Activated CD4-positive, CD25-positive, alpha-beta regulatory T cell treated with anti-CD3 and anti-CD28 coated beads, Interleukin-2, amount 50 U/mL, for 72 hours (primary cell): ENCODE measurements around the gene MYLIP.

Source experiments
- DNase-seq: peaks from one replicate; pipeline ENCODE4 v3.0.0; 2021

The MYLIP gene

DNA sequence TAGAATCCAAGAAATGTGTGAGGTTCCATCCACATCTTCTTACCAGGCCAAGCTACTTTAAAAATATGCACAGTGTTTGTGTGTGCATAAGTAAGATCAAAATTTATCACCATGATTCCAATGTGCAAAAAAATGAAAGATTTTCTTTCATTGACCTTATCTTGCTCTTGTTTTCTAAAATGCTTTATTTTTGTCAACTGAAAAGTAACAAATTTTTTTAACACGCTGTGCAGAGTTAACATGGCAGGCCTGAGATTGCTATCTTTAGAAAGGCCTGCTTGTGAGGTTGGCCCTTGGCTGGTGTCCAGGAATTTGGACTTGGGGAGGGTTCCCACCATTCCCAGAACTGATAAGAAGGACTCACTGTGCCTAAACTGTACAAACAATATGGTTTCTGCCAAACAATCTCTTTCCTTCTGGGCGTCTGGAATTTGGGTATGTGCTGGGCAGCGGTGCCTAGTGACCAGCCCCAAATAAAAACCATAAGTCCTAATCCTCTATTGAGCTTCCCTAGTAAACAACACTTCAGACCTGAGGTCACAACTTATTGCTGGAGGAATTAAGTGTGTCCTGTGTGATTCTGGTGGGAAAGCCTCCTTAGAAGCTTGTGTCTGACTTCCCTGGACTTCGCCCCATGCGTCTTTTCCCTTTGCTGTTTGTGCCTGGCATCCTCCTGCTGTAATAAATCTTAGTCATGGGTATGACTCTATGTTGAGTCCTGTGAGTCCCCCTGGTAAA, 19.8 kb upstream of the MYLIP start:
- no peak for DNase-seq

DNA sequence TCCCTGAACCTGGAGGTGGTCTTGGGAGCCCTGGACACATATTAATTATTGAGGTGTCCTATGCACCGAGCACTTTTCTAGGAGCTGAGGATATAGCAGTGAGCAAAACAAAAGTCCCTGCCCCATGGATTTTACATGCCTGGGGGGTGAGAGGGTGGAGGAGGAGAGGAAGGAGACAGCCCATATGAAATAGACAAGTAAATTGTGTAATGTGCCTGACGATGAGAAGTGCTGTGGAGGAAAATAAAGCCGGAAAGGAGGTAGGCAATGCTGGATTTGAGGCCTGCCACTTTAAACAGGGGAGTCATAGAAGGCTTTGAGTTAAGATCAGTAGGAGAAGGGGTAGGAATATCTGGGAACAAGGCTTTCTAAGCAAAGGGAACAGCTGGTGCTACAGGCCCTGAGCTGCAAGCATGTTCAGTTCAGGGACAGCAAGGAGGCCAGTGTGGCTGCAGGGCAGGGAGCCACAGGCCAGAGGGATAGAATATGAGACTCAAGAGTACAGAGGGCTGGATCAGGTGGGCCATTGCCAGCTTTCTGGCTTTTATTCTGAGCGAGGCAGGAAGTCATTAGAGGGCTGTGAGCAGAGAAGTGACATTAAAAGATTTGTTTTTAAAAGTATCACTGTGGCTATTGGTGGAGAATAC, 19.1 kb upstream of the MYLIP start:
- no peak for DNase-seq

- DNase-seq: no peak
These were observed 10.1 kb upstream of the MYLIP start for GRCh38 chr6:16118825-16119224.

GRCh38 chr6:16121339-16121738, 7.5 kb upstream of the MYLIP start:
- DNase-seq: no peak

DNA sequence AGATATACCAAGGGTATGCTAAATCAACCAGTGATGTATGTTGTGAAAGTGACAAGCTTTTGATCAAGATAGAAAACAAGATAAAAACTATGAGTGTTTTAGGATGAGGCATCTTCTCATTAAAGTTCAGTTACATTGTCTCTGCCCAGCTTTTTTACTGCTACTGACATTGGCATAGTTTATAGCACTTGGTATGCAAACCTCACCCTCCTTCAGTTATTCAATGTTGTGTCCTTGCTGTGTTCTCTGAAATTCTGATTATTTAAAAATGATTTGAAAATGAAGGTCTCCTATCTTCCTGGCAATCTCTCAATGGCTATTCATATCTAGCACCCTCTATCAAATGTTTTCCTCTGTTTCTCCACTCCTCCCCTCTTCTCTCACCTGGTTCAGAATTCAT, 6.7 kb upstream of the MYLIP start:
- no peak for DNase-seq

GRCh38 chr6:16124198-16125180, 4.4 kb upstream of the MYLIP start:
- DNase-seq: no peak

DNA sequence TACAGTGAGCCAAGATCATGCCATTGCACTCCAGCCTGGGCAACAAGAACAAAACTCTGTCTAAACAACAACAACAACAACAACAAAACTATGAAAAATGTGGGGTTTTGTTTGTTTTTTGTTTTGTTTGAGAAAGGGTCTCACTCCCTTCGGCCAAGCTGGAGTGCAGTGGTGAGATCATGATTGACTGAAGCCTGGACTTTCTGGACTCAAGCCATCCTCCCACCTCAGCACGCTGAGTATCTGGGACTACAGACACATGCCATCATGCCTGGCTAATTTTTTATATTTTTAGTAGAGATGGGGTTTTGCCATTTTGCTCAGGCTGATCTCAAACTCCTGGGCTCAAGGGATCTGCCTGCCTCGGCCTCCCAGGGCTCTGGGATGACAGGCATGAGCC, 2.8 kb upstream of the MYLIP start:
- no peak for DNase-seq

- DNase-seq: no peak
These were observed 2.0 kb upstream of the MYLIP start for GRCh38 chr6:16126861-16127260.

DNA sequence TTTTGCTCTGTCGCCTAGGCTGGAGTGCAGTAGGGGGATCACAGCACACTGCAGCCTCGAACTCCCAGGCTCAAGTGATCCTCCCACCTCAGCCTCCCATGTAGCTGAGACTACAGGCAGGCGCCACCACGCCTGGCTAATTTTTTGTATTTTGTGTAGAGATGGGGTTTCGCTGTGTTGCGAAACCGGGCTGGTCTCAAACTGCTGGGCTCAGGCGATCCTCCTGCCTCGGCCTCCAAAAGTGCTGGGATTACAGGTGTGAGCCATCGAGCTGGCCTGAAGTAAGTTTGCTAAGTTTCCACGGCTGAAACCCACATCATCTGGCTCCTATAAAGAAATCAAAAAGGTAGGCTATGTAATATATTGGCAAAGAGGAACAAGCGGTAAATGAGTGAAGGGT, 1.4 kb upstream of the MYLIP start:
- no peak for DNase-seq

GRCh38 chr6:16129623-16130401, 926 bp downstream of the MYLIP start:
- DNase-seq: peak; percentile 38

GRCh38 chr6:16130437-16130891, 1.6 kb downstream of the MYLIP start:
- no peak for DNase-seq

- DNase-seq: no peak
These were observed 2.1 kb downstream of the MYLIP start for GRCh38 chr6:16130932-16131387.

DNA sequence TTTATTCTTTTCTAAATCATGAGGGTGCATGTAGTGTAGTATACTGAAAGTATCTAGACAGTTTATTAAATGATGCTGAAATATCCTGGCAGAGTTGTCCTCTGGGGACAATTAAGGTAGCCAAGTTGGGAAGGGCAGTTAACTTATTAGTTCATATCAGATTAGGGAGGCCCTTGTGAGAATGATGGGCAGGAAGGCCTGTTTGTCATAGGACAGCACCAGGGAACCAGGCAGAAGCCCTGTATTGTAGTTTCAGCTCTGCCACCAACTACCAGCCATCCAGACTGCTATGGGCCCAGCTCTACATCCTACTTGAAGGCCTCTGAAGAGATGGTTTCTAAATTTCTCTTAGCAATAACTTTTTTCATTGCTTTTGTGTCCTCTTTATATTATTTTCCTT, 4.0 kb downstream of the MYLIP start:
- no peak for DNase-seq

GRCh38 chr6:16134430-16134829, 5.5 kb downstream of the MYLIP start:
- no peak for DNase-seq

DNA sequence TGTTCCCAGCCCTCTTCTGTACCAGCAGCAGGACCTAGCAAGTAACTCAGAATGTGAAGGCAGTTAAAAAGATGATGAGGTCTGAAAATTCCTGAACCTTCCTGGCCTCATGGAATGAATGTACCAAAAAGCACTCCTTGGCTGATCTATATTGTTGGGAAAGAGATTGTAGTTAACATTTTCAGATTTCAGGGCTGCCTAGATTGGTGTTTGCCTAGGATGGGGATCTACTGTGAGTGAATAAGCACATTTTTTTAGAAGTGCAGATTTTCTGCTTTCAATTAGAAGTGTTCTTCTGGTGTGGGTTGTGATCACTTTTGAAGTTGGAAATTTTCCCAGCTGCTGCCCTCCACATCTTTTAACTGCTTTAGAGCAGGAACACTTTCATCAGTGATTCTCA, 6.2 kb downstream of the MYLIP start:
- no peak for DNase-seq

DNA sequence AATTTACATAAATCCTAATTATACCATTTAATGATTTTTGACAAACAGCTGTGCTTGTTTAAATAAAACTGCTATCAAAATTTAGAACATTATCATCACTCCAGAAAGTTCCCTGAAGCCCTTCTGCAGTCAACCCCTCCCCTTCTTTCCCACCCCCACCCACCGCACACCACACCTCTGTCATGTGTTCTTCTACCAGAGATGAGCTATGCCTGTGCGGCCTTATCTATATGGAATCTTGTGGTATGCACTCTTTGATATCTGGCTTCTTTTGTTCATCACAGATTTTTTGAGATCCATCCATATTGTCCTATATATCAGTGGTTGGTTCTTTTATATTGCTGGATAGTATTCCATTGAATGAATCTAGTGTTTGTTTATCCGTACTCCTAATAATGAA, 7.2 kb downstream of the MYLIP start:
- no peak for DNase-seq

- no peak for DNase-seq
These were observed 8.0 kb downstream of the MYLIP start for GRCh38 chr6:16136621-16137450.

- no peak for DNase-seq
These were observed 8.5 kb downstream of the MYLIP start for GRCh38 chr6:16137451-16137801.

- no peak for DNase-seq
These were observed 10.7 kb downstream of the MYLIP start for GRCh38 chr6:16139556-16139955.

DNA sequence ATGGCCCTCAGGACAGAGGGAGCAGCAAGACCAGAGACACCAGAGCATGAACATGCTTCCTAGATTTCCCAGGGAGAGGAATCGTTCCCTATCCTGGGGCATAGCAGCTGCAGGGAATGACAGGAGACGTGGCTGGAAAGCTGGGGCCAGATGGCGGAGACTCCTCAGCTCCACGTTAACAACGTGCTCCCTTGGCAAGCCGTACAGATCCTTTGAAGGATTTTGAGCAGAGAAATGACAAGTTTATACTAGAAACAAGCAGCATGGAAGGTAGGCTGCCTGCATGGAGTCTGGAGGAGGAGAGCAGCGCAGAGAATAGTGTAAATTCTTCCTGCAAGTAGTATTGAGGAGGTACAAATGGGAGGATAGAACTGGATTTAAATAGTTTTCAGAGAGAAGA, 11.7 kb downstream of the MYLIP start:
- no peak for DNase-seq

GRCh38 chr6:16141514-16141913, 12.6 kb downstream of the MYLIP start:
- no peak for DNase-seq

GRCh38 chr6:16145038-16145437, 16.2 kb downstream of the MYLIP start:
- DNase-seq: no peak
